Right lobe of liver (tissue), 4 donors: ENCODE measurements around the gene SLC22A4.

Experiments used
- CTCF ChIP-seq, 4 donors: fragments of 200-600 bp in 3 of 4; fragments of 450-650 bp in 1 of 4; IDR thresholded peaks; one replicate each; pipeline versions ENCODE4 v1.5.1 to v1.8.0; 2016 to 2022; ENCODE audit warnings: antibody characterized with exemption in 4 of 4, mild to moderate bottlenecking in 2 of 4
- POLR2A ChIP-seq: fragments of 450-650 bp; IDR thresholded peaks from one replicate; pipeline ENCODE4 v1.6.1; 2017; ENCODE audit warnings: antibody characterized with exemption, mild to moderate bottlenecking
- donor health status: DM: no; HTN: no; CAD: no.
- donor health status: DM: no; HTN: no; CAD: no.
- donor health status: DM: no; HTN: yes; CAD: no.

- TF ChIP-seq CTCF (IDR thresholded peaks at IDR 0.05) (no peak), POLR2A (no peak)
Measured at GRCh38 chr5:132310141-132310834, 16.1 kb downstream of the SLC22A4 start.
